Mucosa of rectum (tissue), 2 donors: ENCODE measurements around the gene AKAP8L.

Source experiments
- H3K27ac ChIP-seq, 2 donors: one replicate each; pipeline ENCODE4 v1.7.0; 2013; ENCODE audit warnings: inconsistent platforms in 2 of 2, low read depth in 2 of 2, low read length in 2 of 2
- H3K27me3 ChIP-seq, 2 donors: one replicate each; pipeline ENCODE4 v1.7.0; 2013; ENCODE audit warnings: low read length in 2 of 2; ENCODE audit not compliant: control insufficient read depth in 2 of 2, insufficient read depth in 2 of 2
- H3K36me3 ChIP-seq, 2 donors: one replicate each; pipeline ENCODE4 v1.7.0; 2013; ENCODE audit warnings: low read length in 2 of 2; ENCODE audit not compliant: control insufficient read depth in 2 of 2, insufficient read depth in 2 of 2
- H3K4me1 ChIP-seq, 2 donors: one replicate each; pipeline ENCODE4 v1.7.0; 2013; ENCODE audit warnings: low read length in 2 of 2, mild to moderate bottlenecking in 1 of 2; ENCODE audit not compliant: control insufficient read depth in 2 of 2, insufficient read depth in 2 of 2
- H3K4me3 ChIP-seq, 2 donors: one replicate each; pipeline ENCODE4 v1.7.0; 2013; ENCODE audit warnings: low read length in 2 of 2
- H3K9ac ChIP-seq, 2 donors: one replicate each; pipeline ENCODE4 v1.7.0; 2013; ENCODE audit warnings: low read length in 2 of 2, low read depth in 1 of 2, mild to moderate bottlenecking in 1 of 2
- H3K9me3 ChIP-seq, 2 donors: one replicate each; pipeline ENCODE4 v1.7.0; 2013; ENCODE audit warnings: low read length in 2 of 2; ENCODE audit not compliant: control insufficient read depth in 2 of 2
- donor health status: healthy.
- donor health status: Normal muscosa, but diverticular disease.

Gene AKAP8L

DNA sequence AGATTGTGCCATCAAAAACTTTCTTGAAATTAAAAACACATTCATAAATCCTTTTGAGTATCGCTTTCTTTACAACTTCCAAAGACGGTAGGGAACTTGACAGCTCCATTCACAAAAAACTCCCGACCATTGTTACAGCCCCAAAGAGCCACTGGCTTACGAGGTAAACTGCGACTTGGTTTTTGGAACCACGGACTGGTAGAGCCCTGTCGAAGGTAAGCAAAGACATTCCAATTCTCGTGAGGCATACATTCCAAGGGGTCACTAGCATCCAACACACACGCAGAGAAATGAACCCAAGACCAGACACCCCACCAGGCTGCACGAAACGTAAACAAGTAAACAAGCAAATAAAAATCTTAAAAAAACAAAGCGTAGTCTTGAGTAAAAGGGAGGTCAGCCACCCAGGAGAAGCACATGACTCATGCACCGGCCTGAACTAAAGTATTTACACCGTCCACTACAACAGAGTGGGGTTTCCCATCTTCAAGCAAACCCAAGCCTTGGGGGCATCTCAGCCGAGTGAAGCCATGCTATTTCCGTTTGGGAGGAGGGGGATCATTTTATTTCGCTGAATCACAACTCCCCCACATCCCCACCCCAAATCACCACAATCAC is 87.9 kb downstream of the AKAP8L start:
- Histone ChIP-seq H3K36me3 (no peaks in the 10 kb centered on the region), H3K27ac (peak overlapping the region; percentile 80 to 89), H3K4me1 (peaks cover 23 to 38% of the 10 kb centered on the region in 2 donors), H3K27me3 (no peaks in the 10 kb centered on the region), H3K9ac (peak overlapping the region; percentile 83 to 96), H3K4me3 (peak overlapping the region; percentile 90 to 92), H3K9me3 (no peaks in the 10 kb centered on the region)
